ENCODE data around the gene FCN2.

- TF ChIP-seq CTCF (IDR thresholded peaks at IDR 0.05; ENCODE audit: poor library complexity) (no peak), EZH2phosphoT487 (IDR thresholded peaks at IDR 0.05; ENCODE audit: low read depth, severe bottlenecking, unreplicated experiment) (no peak)
These were observed 22.3 kb downstream of the FCN2 start for GRCh38 chr9:134902936-134903335.

Measured in hepatocyte (in vitro differentiated cells).